ENCODE results near the gene HSPA1L.

DNA sequence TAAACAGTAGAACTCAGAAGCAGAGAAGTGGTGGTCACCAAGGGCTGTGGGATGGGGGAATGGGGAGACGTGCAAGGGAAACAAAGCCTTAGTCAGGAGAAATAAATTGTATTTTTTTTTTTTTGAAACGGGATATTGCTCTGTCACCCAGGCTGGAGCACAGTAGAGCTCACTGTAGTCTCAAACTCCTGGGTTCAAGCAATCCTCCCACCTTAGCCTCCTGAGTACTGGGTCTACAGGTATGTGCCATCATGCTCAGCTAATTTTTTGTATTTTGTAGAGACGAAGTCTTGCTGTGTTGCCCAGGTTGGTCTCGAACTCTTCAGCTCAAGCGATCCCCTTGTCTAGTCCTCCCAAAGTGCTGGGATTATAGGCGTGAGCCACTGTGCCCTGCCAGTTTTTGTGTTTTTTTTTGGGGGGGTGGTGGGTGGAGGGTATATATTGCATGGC is 15.8 kb upstream of the HSPA1L start:
- TF ChIP-seq, protein P1, sequence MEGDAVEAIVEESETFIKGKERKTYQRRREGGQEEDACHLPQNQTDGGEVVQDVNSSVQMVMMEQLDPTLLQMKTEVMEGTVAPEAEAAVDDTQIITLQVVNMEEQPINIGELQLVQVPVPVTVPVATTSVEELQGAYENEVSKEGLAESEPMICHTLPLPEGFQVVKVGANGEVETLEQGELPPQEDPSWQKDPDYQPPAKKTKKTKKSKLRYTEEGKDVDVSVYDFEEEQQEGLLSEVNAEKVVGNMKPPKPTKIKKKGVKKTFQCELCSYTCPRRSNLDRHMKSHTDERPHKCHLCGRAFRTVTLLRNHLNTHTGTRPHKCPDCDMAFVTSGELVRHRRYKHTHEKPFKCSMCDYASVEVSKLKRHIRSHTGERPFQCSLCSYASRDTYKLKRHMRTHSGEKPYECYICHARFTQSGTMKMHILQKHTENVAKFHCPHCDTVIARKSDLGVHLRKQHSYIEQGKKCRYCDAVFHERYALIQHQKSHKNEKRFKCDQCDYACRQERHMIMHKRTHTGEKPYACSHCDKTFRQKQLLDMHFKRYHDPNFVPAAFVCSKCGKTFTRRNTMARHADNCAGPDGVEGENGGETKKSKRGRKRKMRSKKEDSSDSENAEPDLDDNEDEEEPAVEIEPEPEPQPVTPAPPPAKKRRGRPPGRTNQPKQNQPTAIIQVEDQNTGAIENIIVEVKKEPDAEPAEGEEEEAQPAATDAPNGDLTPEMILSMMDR (IDR thresholded peaks at IDR 0.05) = no peak
- TF ChIP-seq POLR2A (IDR thresholded peaks at IDR 0.05) = no peak
- TF ChIP-seq POLR2AphosphoS5 (IDR thresholded peaks at IDR 0.05; ENCODE audit: insufficient read depth in 1 of 2, low read depth in 1 of 2) = no peak
